Esophagus muscularis mucosa (tissue), 4 donors: ENCODE measurements around the gene SPATA33.

Source experiments
- CTCF ChIP-seq, 3 experiments: fragments of 200-600 bp in 2 of 3; fragments of 450-650 bp in 1 of 3; sonication (generic) in 2 of 3; IDR thresholded peaks; one replicate each; pipeline ENCODE4 v1.5.1; 2017 to 2019; ENCODE audit warnings: antibody characterized with exemption in 3 of 3, mild to moderate bottlenecking in 2 of 3, moderate library complexity in 1 of 3
- EP300 ChIP-seq: sonication (generic); formaldehyde crosslinking; IDR thresholded peaks from one replicate; pipeline ENCODE4 v1.6.1; 2017; ENCODE audit warnings: antibody characterized with exemption
- POLR2A ChIP-seq: fragments of 450-650 bp; IDR thresholded peaks from one replicate; pipeline ENCODE4 v1.6.1; 2017; ENCODE audit warnings: antibody characterized with exemption, moderate library complexity, mild to moderate bottlenecking, low read depth

- TF ChIP-seq CTCF (IDR thresholded peaks at IDR 0.05) (no peak), EP300 (no peak), POLR2A (no peak)
These were observed 49.1 kb downstream of the SPATA33 start for GRCh38 chr16:89706518-89707260.
